K562 (cell line): Measurements from ENCODE around the gene MEGF11. TPM values are rescaled to one million over a fixed set of nuclear protein-coding genes. Genes with fewer than 3 reads are reported as not detected.
A peak's percentile ranks its signal among the peaks of the same experiment; 100 is the strongest.

Experiments
- DIDO1 ChIP-seq: fragments of 450-650 bp; IDR thresholded peaks from 2 replicates; pipeline ENCODE4 v1.6.1; 2016; ENCODE audit warnings: low read depth, missing biosample characterization, missing genetic modification characterization
- E2F3 ChIP-seq: fragments of 250-450 bp; sonication (Bioruptor Pico); IDR thresholded peaks from 2 replicates; pipeline ENCODE4 v1.4.0; 2020; ENCODE audit warnings: mild to moderate bottlenecking
- E4F1 ChIP-seq: fragments of 250-450 bp; sonication (Bioruptor Pico); IDR thresholded peaks from 2 replicates; pipeline ENCODE4 v1.5.0; 2021; ENCODE audit warnings: mild to moderate bottlenecking, borderline replicate concordance
- EHMT2 ChIP-seq: fragments of 450-650 bp; IDR thresholded peaks from 2 replicates; pipeline ENCODE4 v1.6.1; 2018; ENCODE audit warnings: antibody characterized with exemption
- FOSL1 ChIP-seq: fragments of 200-800 bp; sonication (Bioruptor generic); conservative IDR thresholded peaks from 2 replicates; pipeline ENCODE4 v1.6.1; 2016; ENCODE audit warnings: missing genetic modification characterization, missing compliant biosample characterization
- HMG20B ChIP-seq: fragments of 250-450 bp; sonication (Bioruptor Pico); IDR thresholded peaks from 2 replicates; pipeline ENCODE4 v1.5.0; 2021; ENCODE audit warnings: mild to moderate bottlenecking
- IRF9 ChIP-seq: fragments of 450-650 bp; IDR thresholded peaks from 2 replicates; pipeline ENCODE4 v1.6.1; 2016; ENCODE audit warnings: missing biosample characterization, missing genetic modification characterization
- KLF16 ChIP-seq: IDR thresholded peaks from 2 replicates; pipeline ENCODE4 v1.6.1; 2016; ENCODE audit warnings: antibody characterized with exemption
- POLR2AphosphoS5 ChIP-seq: IDR thresholded peaks from 2 replicates; pipeline ENCODE4 v1.6.1; 2011; ENCODE audit warnings: mild to moderate bottlenecking, low read depth, low read length, moderate library complexity; ENCODE audit not compliant: control insufficient read depth, insufficient read depth
- PRDM10 ChIP-seq: fragments of 450-650 bp; IDR thresholded peaks from 2 replicates; pipeline ENCODE4 v1.6.1; 2018; ENCODE audit not compliant: partially characterized antibody
- SRF ChIP-seq, 2 experiments: fragments of 250-450, 450-650 bp in 1 of 2; sonication (Bioruptor Pico) in 1 of 2; sonication (generic) in 1 of 2; formaldehyde crosslinking; IDR thresholded peaks; 2 replicates each; pipeline versions ENCODE4 v1.5.0 to v1.5.1; 2020 to 2022; ENCODE audit warnings: mild to moderate bottlenecking in 1 of 2, missing genetic modification reagents in 1 of 2
- TEAD4 ChIP-seq, 2 experiments: sonication (generic) in 1 of 2; formaldehyde crosslinking in 1 of 2; IDR thresholded peaks; 2 replicates each; pipeline versions ENCODE4 v1.6.1 to v1.8.0; 2012 to 2022; ENCODE audit warnings: borderline replicate concordance in 1 of 2, inconsistent platforms in 1 of 2, low read length in 1 of 2, mild to moderate bottlenecking in 1 of 2, missing genetic modification reagents in 1 of 2
- THRA ChIP-seq: fragments of 450-650 bp; IDR thresholded peaks from 2 replicates; pipeline ENCODE4 v1.6.1; 2017; ENCODE audit warnings: mild to moderate bottlenecking, moderate library complexity
- ZBTB34 ChIP-seq: fragments of 250-450 bp; sonication (Bioruptor Pico); IDR thresholded peaks from 2 replicates; pipeline ENCODE4 v1.8.0; 2021; ENCODE audit warnings: mild to moderate bottlenecking, moderate library complexity
- ZNF764 ChIP-seq: fragments of 250-450 bp; sonication (Bioruptor Pico); IDR thresholded peaks from 2 replicates; pipeline ENCODE4 v1.4.0; 2020; ENCODE audit warnings: low read depth, mild to moderate bottlenecking, moderate library complexity
- polyA plus RNA-seq, 8 experiments: library from polyadenylated mRNA; depleted of rRNA in 4 of 8; stranded (reverse) in 5 of 8; unstranded in 3 of 8; fragments of >200 nt; fragmentation: Nextera tagmentation in 2 of 8; fragmentation: Illumina TruSeq in 1 of 8; extraction: Ambion mirVana in 2 of 8; extraction: Trizol in 1 of 8; gene quantifications; 2 replicates each; pipeline versions ENCODE4 v1.2.1 to v1.2.3, GENCODE V29; 2011 to 2014; ENCODE audit warnings: inconsistent platforms in 1 of 8, missing spikeins in 1 of 8
- total RNA-seq, 7 experiments: library from RNA; depleted of rRNA in 6 of 7; stranded (reverse); fragments of >200 nt in 6 of 7; fragmentation: Illumina TruSeq in 2 of 7; extraction: Trizol in 2 of 7; gene quantifications; 2 replicates each; pipeline versions ENCODE4 v1.2.1 to v1.2.3, GENCODE V29; 2011 to 2021; ENCODE audit warnings: low replicate concordance in 1 of 7

The MEGF11 gene
- total and polyA plus RNA-seq, 9 of the 15 experiments (the other 6 are each of a cell fraction or from before 2014, with no cell fraction given): 0.06 to 0.23 (median 0.20) TPM; not detected in 6

GRCh38 chr15:65869954-65870871 is 383.3 kb downstream of the MEGF11 start (continued):
- TF ChIP-seq PRDM10 (peak; percentile 98), EHMT2 (no peak), DIDO1 (tag) (no peak), ZBTB34 (CRISPR knock-in tag) (no peak), E2F3 (CRISPR knock-in tag) (no peak), TEAD4 (IDR thresholded peaks at IDR 0.05; ENCODE audit: low read length) (peak; percentile 52; the same call in 1 of the 2 replicates), TEAD4 (CRISPR knock-in tag; IDR thresholded peaks at IDR 0.05; ENCODE audit: borderline replicate concordance) (no peak), POLR2AphosphoS5 (0 out of 2 replicates have a peak, but pooled peaks have one; percentile 14), E4F1 (CRISPR knock-in tag) (no peak), SRF (CRISPR knock-in tag; IDR thresholded peaks at IDR 0.05) (no peak), HMG20B (no peak), IRF9 (tag) (no peak), ZNF764 (CRISPR knock-in tag) (no peak), FOSL1 (tag) (no peak), KLF16 (no peak), THRA (no peak)
